ENCODE results near the gene EPB41L4B.
A peak's percentile ranks its signal among the peaks of the same experiment; 100 is the strongest.

Gene EPB41L4B

DNA sequence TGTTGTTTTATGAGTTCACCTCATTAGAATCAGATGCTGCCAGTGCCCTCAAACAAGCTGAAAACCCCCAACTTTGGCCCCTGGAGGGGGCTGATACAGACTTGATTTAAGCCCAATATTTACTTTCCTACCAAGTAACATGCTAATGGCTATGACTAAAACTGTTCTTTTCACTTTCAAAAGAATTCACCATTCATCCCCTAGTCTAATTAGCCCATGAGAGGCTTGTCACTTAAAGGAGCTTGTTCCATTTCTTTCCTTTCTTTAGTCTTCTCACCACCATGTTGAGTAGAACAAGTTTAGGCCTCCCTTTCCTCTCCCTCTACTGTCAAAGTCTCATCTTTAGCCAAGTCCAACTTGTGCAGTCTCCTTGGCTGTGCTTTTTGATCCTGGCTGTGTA, 50.4 kb downstream of the EPB41L4B start:
- no peak for DNase-seq (ENCODE audit: low spot score)
- Histone ChIP-seq H3K27ac (no peak overlapping the region), H3K4me3 (no peak overlapping the region)
- TF ChIP-seq CTCF (IDR thresholded peaks at IDR 0.05), result no peak

DNA sequence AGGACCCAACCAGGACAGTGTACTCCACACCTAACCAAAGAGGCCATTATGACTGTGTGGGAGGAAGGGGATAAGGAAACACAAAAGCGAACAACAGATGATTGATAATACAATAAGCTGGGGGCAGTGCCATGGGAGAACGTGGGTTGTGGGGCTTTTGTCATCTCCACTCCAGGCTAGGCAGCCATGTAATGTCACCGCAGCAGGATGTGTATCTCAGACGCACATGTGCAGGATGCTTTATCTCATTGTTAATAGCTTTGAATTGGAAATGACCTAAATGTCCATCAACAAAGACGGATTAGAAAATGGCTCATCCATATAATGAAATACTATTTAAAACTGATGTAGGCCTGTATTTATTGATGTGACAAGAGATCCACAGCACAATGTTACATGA, 51.0 kb downstream of the EPB41L4B start:
- H3K27ac ChIP-seq, result no peak overlapping the region
- DNase-seq (ENCODE audit: low spot score), result no peak

GRCh38 chr9:109269081-109269480, 51.8 kb downstream of the EPB41L4B start:
- H3K27ac ChIP-seq, result no peak overlapping the region
- TF ChIP-seq CTCF (IDR thresholded peaks at IDR 0.05), result no peak
- no peak overlapping the region for H3K4me3 ChIP-seq
- DNase-seq (ENCODE audit: low spot score), result no peak

More for the DNA sequence above, 51.0 kb downstream of the EPB41L4B start:
- H3K4me3 ChIP-seq, result no peak overlapping the region
- no peak for TF ChIP-seq CTCF (IDR thresholded peaks at IDR 0.05)

GRCh38 chr9:109267555-109267954, 53.3 kb downstream of the EPB41L4B start:
- TF ChIP-seq CTCF (IDR thresholded peaks at IDR 0.05), result no peak
- no peak overlapping the region for H3K27ac ChIP-seq
- H3K4me3 ChIP-seq, result no peak overlapping the region
- DNase-seq (ENCODE audit: low spot score), result no peak

GRCh38 chr9:109264877-109265587, 55.8 kb downstream of the EPB41L4B start:
- no peak overlapping the region for H3K27ac ChIP-seq
- DNase-seq (ENCODE audit: low spot score), result peak; percentile 12

DNA sequence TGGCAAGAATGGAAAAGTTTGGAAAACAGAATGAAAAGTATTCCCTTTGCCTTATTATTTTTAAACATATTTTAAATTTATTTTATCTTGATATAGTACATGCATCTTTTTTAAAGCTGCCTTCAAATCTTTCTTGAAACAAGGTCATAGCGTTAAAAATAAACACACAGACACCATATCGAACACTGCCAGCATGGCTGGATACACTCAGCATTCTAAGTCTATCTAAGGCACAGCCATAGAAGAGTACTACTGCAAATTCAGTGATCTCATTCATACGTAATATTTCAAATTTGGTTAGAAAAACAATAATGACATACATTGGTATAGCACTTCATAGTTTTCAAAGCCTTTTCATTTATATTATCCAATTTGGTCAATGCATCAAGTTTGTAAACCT, 57.5 kb downstream of the EPB41L4B start:
- no peak for DNase-seq (ENCODE audit: low spot score)
- Histone ChIP-seq H3K27ac (no peak overlapping the region), H3K4me3 (no peak overlapping the region)
- TF ChIP-seq CTCF (IDR thresholded peaks at IDR 0.05), result no peak

More at GRCh38 chr9:109264877-109265587, 55.8 kb downstream of the EPB41L4B start:
- no peak for TF ChIP-seq CTCF (IDR thresholded peaks at IDR 0.05)
- H3K4me3 ChIP-seq, result no peak overlapping the region
